Upper lobe of left lung (tissue), 6 donors: ENCODE data around the gene RIPOR1. TPM values are rescaled to one million over a fixed set of nuclear protein-coding genes. Genes with fewer than 3 reads are reported as not detected.

Source experiments
- ATAC-seq, 2 donors: fragments of 200-7000 bp; cut with Tn5 transposase; one replicate each; pipeline ENCODE4 v1.9.1; 2022; ENCODE audit warnings: mild to moderate bottlenecking in 2 of 2, moderate library complexity in 2 of 2; ENCODE audit not compliant: low FRiP score in 2 of 2
- DNase-seq, 2 donors: peaks; one replicate each; pipeline ENCODE4 v3.0.0-alpha.2; 2019 to 2020
- H3K27ac ChIP-seq, 4 donors: fragments of 200-600 bp; sonication (generic); one replicate each; pipeline ENCODE4 v1.5.1; 2016 to 2019
- H3K27me3 ChIP-seq, 4 donors: fragments of 200-600 bp; sonication (generic); one replicate each; pipeline ENCODE4 v1.5.1; 2017 to 2019
- H3K36me3 ChIP-seq, 4 donors: fragments of 200-600 bp; sonication (generic); one replicate each; pipeline ENCODE4 v1.5.1; 2016 to 2019
- H3K4me1 ChIP-seq, 4 donors: fragments of 200-600 bp; sonication (generic); one replicate each; pipeline ENCODE4 v1.5.1; 2018 to 2019
- H3K4me3 ChIP-seq, 4 donors: fragments of 200-600 bp; sonication (generic); one replicate each; pipeline ENCODE4 v1.5.1; 2017 to 2019; ENCODE audit warnings: mild to moderate bottlenecking in 2 of 4, moderate library complexity in 1 of 4
- H3K9me3 ChIP-seq, 4 donors: fragments of 200-600 bp; sonication (generic); one replicate each; pipeline ENCODE4 v1.5.1; 2018 to 2019
- EP300 ChIP-seq, 4 donors: sonication (generic); formaldehyde crosslinking; IDR thresholded peaks; one replicate each; pipeline ENCODE4 v1.5.1; 2017; ENCODE audit warnings: antibody characterized with exemption in 4 of 4, control low read depth in 2 of 4
- POLR2A ChIP-seq, 4 donors: fragments of 450-650 bp; IDR thresholded peaks; one replicate each; pipeline ENCODE4 v1.5.1; 2016 to 2017; ENCODE audit warnings: antibody characterized with exemption in 4 of 4, mild to moderate bottlenecking in 2 of 4
- POLR2AphosphoS5 ChIP-seq, 2 donors: sonication (generic); formaldehyde crosslinking; IDR thresholded peaks; one replicate each; pipeline ENCODE4 v1.5.1; 2017; ENCODE audit warnings: antibody characterized with exemption in 2 of 2
- WGBS, 2 donors: methylation state at CpG; one replicate each; pipeline ENCODE4 v1.1.5; 2017 to 2018; 5-methylcytosine and 5-hydroxymethylcytosine counted together
- total RNA-seq, 6 donors: library from RNA; depleted of rRNA in 4 of 6; stranded (reverse); fragments of >200 nt in 4 of 6; gene quantifications; one replicate each; pipeline versions ENCODE4 v1.1.0 to v1.2.1, GENCODE V29; 2016 to 2021
- TF ChIP-seq, protein P1 (sequence below), 6 experiments: fragments of 450-650 bp in 4 of 6; fragments of 200-600 bp in 2 of 6; sonication (generic) in 2 of 6; IDR thresholded peaks; one replicate each; pipeline ENCODE4 v1.5.1; 2016 to 2019; ENCODE audit warnings: antibody characterized with exemption in 6 of 6
- donor health status: DM: no; HTN: no; CAD: no; lungs with moderate emphysema.
- donor health status: DM: no; HTN: yes; CAD: no; lungs with severe emphysema.

The RIPOR1 gene
- total RNA-seq, 6 donors from 2014 or later: 76.9 to 183 (median 113) TPM

DNA sequence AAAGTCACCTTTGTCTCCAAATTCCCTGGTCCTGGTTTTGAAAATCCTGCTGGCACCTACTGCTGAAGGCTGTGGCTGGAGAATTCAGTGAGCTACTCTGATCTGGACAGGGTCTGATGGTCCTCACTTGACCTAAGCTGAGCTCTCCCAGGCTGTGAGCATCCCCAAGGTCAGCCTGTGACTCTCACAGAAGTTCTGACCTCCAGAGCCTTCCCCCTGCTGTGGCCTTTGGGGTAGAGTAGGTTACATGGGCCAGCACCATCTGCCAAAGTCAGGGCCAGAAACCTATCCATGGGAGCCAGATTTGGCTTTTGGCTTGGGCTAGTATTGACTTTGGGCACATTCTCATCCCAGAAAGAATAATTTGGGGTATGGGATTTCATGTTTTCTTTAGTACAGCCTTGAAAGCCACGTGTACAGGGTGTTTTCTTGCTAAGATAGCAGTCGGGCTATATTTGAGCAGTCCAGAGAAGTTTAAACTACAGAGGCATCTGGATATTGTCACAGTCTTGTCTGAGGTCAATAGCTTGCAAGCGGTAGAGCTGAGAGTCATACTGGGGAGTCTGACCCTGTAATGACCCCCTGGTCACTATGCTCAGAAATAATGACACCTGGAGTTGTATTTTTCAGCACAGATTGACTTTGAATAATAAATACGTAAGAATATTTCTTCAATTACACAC is 39.1 kb upstream of the RIPOR1 start:
- TF ChIP-seq POLR2AphosphoS5 (IDR thresholded peaks at IDR 0.05) (no peak), EP300 (IDR thresholded peaks at IDR 0.05) (no peak), POLR2A (IDR thresholded peaks at IDR 0.05) (no peak)
- TF ChIP-seq, protein P1, sequence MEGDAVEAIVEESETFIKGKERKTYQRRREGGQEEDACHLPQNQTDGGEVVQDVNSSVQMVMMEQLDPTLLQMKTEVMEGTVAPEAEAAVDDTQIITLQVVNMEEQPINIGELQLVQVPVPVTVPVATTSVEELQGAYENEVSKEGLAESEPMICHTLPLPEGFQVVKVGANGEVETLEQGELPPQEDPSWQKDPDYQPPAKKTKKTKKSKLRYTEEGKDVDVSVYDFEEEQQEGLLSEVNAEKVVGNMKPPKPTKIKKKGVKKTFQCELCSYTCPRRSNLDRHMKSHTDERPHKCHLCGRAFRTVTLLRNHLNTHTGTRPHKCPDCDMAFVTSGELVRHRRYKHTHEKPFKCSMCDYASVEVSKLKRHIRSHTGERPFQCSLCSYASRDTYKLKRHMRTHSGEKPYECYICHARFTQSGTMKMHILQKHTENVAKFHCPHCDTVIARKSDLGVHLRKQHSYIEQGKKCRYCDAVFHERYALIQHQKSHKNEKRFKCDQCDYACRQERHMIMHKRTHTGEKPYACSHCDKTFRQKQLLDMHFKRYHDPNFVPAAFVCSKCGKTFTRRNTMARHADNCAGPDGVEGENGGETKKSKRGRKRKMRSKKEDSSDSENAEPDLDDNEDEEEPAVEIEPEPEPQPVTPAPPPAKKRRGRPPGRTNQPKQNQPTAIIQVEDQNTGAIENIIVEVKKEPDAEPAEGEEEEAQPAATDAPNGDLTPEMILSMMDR (IDR thresholded peaks at IDR 0.05): no peak
- no peak for DNase-seq
- Histone ChIP-seq H3K27me3 (no peaks in the 10 kb centered on the region), H3K4me3 (no peak overlapping the region), H3K9me3 (no peaks in the 10 kb centered on the region), H3K27ac (peak overlapping the region; percentile 45 to 84 (median 68)), H3K4me1 (peaks cover 9 to 34% (median 23%) of the 10 kb centered on the region in 4 donors), H3K36me3 (peaks cover 0 to 4% (median 0%) of the 10 kb centered on the region in 4 donors)
- ATAC-seq: no peak
- WGBS, 2 donors: 55 to 84% methylated on average over 4 of the region's 4 CpGs

DNA sequence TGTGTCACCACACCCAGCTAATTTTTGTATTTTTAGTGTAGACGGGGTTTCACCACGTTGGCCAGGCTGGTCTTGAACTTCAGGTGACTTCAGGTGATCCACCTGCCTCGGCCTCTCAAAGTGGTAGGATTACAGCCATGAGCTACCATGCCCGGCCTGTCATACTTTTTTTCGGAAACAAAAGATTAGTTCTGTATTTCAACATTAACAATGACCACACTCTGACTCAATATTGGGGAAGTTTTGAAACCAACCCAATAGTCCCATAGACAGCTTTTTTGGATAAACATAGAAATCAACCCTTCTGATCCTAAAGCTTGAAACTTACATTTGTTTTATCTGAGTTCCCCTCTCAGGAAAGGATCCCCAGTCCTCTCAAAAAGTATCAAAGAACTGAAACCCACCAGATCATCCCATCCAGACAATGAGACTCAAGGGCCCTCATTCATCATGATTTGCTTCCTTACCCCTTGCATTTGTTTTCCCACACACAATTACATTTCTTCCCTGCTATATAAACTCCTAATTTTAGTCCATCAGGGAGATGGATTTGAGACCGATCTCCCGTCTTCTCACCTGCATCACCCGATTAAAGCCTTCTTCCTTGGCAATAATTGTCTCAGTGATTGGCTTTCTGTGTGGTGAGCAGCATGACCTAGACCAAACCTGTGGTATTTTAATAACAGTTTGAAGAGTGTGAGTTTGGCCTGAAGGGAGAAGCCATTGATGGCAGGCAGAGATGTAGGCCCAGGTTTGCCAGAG is 38.1 kb upstream of the RIPOR1 start:
- Histone ChIP-seq H3K4me1 (peaks cover 9 to 34% (median 23%) of the 10 kb centered on the region in 4 donors), H3K36me3 (no peaks in the 10 kb centered on the region), H3K27ac (peak overlapping the region; percentile 35 to 84 (median 58)), H3K9me3 (no peaks in the 10 kb centered on the region), H3K27me3 (no peaks in the 10 kb centered on the region), H3K4me3 (no peak overlapping the region)
- 71 to 74% methylated on average over 8 of the region's 8 CpGs for WGBS, 2 donors
- DNase-seq: no peak
- peak in 1 of 2 donors; percentile 39 for ATAC-seq
- TF ChIP-seq POLR2A (IDR thresholded peaks at IDR 0.05) (no peak), POLR2AphosphoS5 (IDR thresholded peaks at IDR 0.05) (peak in 1 of 2 donors; percentile 17)

GRCh38 chr16:67499106-67499505 is 29.5 kb upstream of the RIPOR1 start:
- peak in 1 of 2 donors; percentile 92 for ATAC-seq
- Histone ChIP-seq H3K4me3 (no peak overlapping the region), H3K27me3 (no peaks in the 10 kb centered on the region), H3K9me3 (no peaks in the 10 kb centered on the region), H3K27ac (no peak overlapping the region), H3K36me3 (peaks cover 0 to 9% (median 0%) of the 10 kb centered on the region in 4 donors), H3K4me1 (peaks cover 8 to 10% (median 9%) of the 10 kb centered on the region in 4 donors)
- DNase-seq: no peak
- TF ChIP-seq POLR2AphosphoS5 (IDR thresholded peaks at IDR 0.05) (no peak), POLR2A (IDR thresholded peaks at IDR 0.05) (no peak), EP300 (IDR thresholded peaks at IDR 0.05) (no peak)
- TF ChIP-seq, protein P1 (IDR thresholded peaks at IDR 0.05): no peak
- 76 to 80% methylated on average over 4 of the region's 4 CpGs for WGBS, 2 donors

DNA sequence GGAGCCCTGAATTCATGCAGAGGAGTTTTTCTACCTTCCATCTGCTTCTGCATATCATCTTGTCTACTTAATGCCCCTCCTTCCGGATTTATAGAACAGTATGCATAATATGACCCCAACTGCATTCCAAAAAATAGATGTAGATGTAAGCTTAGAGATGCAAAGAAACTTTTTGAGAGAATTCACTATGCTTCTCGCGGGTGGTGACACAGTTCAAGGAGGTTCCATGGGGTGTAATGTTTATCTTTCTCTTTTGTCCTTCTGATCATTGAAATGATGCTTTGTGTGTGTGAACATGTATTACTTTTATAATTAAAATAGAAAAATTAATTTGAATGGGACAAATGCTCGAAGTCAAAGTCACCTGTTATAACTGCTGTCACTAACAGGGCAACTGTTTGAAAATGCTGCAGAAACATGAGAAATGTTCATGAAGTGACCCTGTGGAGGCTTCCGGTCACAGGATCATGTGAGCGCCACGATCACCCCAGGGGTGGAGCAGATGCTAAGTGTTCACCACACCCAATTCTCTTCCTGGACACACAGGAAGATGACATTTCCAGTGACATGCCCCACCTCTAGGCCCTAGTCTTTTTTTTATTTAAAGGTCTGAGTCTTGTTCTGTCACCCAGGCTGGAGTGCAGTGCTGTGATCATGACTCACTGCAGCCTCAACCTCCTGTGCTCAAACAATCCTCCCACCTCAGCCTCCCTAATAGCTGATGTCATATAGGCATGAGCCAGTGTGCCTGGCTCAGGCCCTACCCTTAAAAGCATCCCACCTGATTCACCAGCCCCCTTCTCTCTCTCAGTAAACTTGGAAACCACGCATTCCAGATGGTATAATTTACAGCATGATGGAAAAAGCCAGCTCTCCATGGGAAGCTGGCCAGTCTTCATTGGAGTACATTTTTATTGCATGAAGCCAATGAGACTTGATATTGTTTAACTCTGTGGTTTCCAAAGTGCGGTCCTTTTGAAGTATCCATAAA is 24.3 kb upstream of the RIPOR1 start:
- TF ChIP-seq, protein P1 (IDR thresholded peaks at IDR 0.05): no peak
- TF ChIP-seq EP300 (IDR thresholded peaks at IDR 0.05) (peak in 2 of 4 donors; percentile 56 to 57), POLR2AphosphoS5 (IDR thresholded peaks at IDR 0.05) (peak; percentile 41 to 78)
- Histone ChIP-seq H3K36me3 (no peaks in the 10 kb centered on the region), H3K4me3 (no peak overlapping the region), H3K9me3 (no peaks in the 10 kb centered on the region), H3K27me3 (no peaks in the 10 kb centered on the region), H3K27ac (peak overlapping the region; percentile 56 to 82 (median 72)), H3K4me1 (peaks cover 18 to 34% (median 20%) of the 10 kb centered on the region in 4 donors)
- ATAC-seq: peak; percentile 66 to 93
- 58 to 68% methylated on average over 9 of the region's 9 CpGs for WGBS, 2 donors
- DNase-seq: peak in 1 of 2 donors; percentile 78
